Esophagus muscularis mucosa (tissue), 4 donors: ENCODE results near the gene SMIM5.

Experiments used
- CTCF ChIP-seq, 3 experiments: fragments of 200-600 bp in 2 of 3; fragments of 450-650 bp in 1 of 3; sonication (generic) in 2 of 3; IDR thresholded peaks; one replicate each; pipeline ENCODE4 v1.5.1; 2017 to 2019; ENCODE audit warnings: antibody characterized with exemption in 3 of 3, mild to moderate bottlenecking in 2 of 3, moderate library complexity in 1 of 3
- EP300 ChIP-seq: sonication (generic); formaldehyde crosslinking; IDR thresholded peaks from one replicate; pipeline ENCODE4 v1.6.1; 2017; ENCODE audit warnings: antibody characterized with exemption
- POLR2A ChIP-seq: fragments of 450-650 bp; IDR thresholded peaks from one replicate; pipeline ENCODE4 v1.6.1; 2017; ENCODE audit warnings: antibody characterized with exemption, moderate library complexity, mild to moderate bottlenecking, low read depth

GRCh38 chr17:75683583-75683982 is 50.3 kb downstream of the SMIM5 start:
- TF ChIP-seq POLR2A (no peak), CTCF (IDR thresholded peaks at IDR 0.05) (no peak), EP300 (no peak)
